OCI-LY3 (cell line): ENCODE measurements around the gene DNHD1.

ENCODE experiments used
- EZH2phosphoT487 ChIP-seq: fragments of 200-600 bp; shearing (Covaris generic); IDR thresholded peaks from 2 replicates; pipeline ENCODE4 v1.6.1; 2018; ENCODE audit warnings: antibody characterized with exemption, mixed run types, low read depth
- TF ChIP-seq, protein P1 (sequence below): fragments of 200-600, 300-600 bp; sonication (generic); IDR thresholded peaks from 2 replicates; pipeline ENCODE4 v1.5.1; 2014; ENCODE audit warnings: antibody characterized with exemption, low read length, low read depth

DNA sequence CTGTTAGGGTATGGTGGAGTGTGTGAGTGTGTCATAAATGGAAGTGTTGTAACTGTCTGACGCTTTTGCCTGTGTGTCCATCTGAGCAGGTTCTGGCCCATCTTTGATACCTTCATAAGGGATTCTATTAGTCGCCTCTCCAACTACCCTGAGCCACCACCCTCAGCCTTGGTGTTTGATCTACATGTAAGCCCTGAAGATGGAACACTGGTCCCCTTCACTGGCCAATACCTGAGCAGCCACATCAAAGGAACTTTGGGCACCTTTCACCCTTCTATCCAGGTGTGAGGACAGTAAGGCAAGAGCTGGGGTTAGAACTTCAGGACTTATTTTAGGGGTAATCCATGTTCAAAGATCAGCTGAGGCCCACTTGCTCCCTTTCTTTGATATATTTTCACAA, 51.0 kb downstream of the DNHD1 start:
- TF ChIP-seq, protein P1, sequence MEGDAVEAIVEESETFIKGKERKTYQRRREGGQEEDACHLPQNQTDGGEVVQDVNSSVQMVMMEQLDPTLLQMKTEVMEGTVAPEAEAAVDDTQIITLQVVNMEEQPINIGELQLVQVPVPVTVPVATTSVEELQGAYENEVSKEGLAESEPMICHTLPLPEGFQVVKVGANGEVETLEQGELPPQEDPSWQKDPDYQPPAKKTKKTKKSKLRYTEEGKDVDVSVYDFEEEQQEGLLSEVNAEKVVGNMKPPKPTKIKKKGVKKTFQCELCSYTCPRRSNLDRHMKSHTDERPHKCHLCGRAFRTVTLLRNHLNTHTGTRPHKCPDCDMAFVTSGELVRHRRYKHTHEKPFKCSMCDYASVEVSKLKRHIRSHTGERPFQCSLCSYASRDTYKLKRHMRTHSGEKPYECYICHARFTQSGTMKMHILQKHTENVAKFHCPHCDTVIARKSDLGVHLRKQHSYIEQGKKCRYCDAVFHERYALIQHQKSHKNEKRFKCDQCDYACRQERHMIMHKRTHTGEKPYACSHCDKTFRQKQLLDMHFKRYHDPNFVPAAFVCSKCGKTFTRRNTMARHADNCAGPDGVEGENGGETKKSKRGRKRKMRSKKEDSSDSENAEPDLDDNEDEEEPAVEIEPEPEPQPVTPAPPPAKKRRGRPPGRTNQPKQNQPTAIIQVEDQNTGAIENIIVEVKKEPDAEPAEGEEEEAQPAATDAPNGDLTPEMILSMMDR, result no peak
- no peak for TF ChIP-seq EZH2phosphoT487
